Activated CD8-positive, alpha-beta memory T cell treated with anti-CD3 and anti-CD28 coated beads, Interleukin-2, amount 50 U/mL, for 1 hour (primary cell): ENCODE data around the gene BRD2.

Source experiments
- DNase-seq: peaks from one replicate; pipeline ENCODE4 v3.0.0-alpha.2; 2020; ENCODE audit errors: extremely low read depth

Gene BRD2

DNA sequence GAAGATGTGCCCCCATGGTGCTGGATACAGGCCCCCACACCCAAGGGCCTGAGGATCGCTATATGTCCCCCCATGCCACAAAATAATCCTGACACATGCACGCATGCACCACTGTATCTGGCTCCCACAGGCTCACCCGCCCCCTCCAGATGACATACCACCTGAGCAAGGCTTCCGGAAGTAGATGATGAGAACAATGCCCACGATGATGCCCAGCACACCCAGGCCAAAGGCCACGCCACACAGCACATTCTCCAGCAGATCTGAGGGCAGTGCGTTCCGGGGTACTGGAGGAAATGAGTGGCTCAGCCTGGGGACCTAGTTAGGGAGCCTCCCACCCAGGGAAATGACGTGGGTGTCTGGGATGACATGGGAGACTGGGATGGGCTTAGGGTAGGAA, 19.3 kb upstream of the BRD2 start:
- no peak for DNase-seq

DNA sequence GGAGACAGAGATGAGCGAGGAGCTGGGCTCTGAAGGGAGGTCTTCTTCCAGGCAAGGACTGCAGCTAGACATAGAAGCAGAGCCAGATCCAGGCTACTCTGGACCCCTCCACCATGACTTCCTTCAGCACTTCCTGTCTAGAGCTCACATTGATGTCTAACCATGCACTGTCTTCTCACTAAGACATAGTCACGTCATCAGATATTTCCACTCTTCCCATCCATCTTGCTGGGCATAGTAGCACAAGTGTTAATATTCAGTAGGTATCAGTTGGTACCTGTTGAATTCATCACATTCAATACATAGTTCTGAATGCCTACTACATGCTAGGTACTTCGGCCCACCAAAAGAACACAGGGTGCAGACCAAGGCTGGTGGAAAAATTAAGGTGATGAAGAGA, 18.4 kb upstream of the BRD2 start:
- no peak for DNase-seq

DNA sequence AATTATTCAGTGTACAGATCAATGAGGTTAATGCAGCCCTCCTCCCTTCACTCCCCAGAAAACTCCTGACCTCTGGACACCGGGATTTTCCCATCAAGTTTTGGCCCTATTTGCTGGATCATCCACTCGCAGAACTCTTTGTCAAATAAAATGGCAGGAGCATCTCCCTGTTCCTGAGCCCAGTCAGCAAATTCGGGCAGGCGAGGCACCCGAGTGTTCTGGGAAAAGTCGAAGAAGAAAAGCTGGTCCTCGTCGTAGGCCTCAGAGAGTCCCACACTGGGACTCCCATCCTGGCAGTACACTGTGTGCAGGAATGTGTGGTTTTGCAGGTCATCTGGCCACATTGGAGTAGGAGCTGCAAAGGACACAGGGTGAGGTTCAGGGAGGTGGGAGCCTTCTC, 17.9 kb upstream of the BRD2 start:
- DNase-seq: no peak

DNA sequence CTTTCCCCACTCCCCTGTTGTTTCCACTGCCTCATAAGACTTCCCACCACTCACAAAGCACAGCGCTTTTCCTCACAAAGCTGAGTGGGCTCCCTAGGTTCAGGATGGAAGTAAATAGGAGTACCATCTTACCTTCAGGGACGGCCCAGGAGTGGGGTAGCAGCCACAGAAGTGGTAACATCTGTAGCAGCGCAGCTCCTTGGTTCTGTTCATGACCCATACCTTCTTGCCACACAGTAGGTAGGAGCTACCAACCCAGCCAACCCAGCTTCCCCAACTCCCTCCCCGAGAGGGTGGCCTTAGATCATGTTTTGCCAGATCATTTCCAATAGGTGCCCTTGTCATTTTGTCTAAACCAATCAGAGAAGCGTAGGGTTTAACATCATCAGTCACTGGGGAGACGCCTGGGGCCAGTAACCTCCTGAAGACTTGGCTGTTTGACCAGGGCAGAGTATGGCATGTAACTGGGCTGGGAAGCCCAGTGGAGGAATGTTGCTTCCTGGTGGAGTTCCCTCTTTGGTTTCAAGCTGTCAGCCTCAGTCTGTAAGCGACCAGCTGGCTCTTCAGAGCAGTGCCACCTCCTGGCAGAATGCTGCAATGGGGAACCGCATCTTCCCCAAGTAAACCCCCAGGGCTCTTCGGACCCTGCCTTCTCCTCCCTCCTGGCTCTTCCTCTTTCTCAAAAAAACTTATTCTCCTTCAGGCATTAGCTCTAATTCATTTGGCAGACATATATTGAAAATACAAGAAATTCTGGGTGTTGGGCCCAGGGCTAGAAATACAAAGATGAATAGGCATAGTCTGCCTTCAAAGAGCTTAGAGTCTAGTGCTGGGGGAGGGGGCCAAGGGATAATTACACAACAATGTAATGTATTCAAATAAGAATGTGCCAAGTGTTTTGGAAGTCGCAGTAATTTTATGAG, 15.3 kb upstream of the BRD2 start, which contains the start of gene HLA-DMA:
Gene HLA-DMA, minus strand, starts transcription at position 281 of the 923 bp plus-strand sequence. Its CDS starts 61 bp downstream, at position 220.
- peak; percentile 61 for DNase-seq

DNA sequence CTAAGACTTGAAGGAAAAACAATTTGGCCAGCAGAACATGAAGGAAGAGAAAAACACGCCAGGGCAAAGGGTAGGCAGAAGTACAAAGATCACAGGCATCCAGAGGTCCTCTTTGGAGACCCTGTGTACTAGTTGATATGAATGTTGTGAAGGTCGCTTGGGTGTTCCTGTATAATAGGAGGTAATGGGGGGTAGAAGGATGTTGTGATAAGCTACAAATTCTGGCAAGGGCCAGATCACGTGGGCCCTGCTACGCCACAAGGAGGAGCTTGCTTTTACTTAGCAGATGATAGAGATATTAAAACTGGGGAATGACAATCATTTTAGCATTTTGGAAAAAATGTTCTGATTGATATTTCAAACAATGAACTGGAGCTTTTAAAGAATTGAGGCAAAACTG, 14.6 kb upstream of the BRD2 start:
- no peak for DNase-seq

DNA sequence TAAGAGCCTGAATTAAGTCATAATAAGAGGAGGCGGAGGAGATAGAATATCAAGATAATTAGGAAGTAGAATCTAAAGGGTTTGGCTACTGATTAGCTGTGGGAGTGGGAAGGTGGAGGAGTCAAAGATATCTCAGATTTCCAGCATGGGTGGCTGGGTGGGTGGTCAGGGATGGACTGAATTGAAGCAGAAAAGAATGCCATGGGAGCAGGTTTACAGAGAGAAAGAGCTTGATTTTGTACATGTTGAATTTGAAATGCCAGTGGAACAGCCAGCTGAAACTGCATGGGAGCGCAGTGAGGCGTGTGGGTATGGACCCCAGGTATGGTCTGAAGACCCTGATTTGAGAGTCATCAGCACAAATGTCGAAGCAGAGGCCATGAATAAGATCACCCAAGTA, 14.1 kb upstream of the BRD2 start:
- no peak for DNase-seq

DNA sequence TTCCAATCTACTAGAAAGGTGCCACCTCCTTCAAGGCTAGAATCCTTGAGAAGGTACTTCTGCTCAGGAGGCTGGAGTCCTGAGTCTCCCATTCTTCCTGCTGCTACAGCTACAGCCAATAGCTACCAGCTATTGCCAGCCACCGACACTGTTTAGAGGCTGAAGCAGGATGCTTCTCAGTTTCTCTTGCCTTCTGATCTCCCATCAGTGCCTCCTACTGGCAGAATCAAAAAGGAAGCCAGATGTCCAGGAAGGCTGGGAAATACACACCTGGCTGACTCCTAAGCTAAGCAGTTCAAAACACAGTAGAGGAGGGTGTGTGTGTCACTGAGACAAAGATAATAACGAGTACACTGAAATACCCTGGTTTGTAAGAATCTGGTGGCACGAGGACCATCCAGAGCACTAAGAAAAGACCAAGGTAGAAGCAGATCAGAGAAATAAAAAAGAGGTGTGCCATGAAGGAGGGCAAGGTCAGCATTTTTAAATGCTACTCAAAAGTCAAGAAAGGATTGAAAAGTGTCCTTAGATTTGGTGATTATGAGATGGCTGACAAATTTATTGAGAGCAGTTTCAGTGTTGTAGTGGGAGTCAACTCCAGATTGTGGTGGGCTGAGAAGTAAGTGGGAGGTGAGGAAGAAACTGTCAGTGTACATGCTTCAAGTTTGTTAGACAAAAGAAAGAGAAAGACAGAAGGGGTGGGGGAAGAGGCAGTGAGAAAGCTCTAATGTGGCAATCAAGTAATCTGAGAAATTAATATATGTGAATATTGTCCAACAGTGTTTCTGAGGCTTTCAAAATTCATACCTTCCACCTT, 13.2 kb upstream of the BRD2 start:
- no peak for DNase-seq

DNA sequence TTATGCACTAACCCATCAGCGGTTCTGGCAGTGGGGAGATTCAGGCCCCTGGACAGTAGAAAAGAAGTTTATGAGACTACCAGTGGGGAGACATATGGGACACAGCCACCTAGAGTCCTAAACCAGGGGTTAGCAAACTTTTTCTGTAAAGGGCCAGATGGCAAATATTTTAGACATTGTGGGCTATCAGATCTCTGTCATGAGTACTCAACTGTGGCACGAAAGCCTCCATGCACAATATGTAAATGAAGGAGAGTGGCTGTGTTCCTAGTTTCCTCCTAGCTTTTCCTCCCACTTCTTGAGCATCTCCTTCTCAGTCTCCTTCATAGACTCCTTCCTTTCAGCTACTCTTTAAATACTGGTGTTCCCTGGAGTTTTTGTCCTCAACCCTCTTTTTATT, 12.2 kb upstream of the BRD2 start:
- no peak for DNase-seq

DNA sequence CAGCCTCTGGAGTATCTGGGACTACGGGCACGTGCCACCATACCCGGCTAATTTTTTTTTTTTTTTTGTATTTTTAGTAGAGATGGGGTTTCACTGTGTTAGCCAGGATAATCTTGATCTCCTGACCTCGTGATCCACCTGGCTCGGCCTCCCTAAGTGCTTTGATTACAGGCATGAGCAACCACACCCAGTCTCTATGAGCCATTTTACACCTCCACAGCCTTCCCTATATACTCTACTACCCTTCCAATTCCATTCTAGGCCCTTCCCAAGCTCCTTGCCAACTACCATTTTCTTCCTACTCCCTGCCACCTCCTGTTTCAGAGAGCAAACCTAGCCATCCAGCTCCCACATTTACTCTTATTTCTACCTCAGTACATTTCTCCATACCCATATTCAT, 7.8 kb upstream of the BRD2 start:
- no peak for DNase-seq

DNA sequence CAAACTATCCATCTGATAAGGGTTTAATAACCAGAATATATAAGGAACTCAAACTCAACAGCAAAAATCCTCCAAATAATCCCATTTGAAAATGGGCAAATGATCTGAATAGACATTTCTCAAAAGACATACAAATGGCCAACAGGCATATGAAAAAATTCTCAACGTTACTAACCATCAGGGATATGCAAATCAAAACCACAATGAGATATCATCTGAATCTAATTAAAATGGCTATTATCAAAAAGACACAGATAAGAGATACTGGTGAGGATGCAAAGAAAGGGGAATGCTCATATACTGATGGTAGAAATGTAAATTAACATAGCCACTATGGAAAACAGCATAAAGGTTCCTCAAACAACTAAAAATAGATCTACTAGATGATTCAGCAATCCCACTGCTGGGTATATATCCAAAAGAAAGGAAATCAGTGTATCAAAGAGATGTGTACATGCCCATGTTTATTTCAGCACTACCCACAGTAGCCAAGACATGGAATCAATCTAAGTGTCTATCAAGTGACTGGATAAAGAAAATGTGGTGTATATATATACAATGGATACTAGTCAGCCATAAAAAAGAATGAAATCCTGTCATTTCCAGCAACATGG, 6.1 kb upstream of the BRD2 start:
- DNase-seq: no peak

DNA sequence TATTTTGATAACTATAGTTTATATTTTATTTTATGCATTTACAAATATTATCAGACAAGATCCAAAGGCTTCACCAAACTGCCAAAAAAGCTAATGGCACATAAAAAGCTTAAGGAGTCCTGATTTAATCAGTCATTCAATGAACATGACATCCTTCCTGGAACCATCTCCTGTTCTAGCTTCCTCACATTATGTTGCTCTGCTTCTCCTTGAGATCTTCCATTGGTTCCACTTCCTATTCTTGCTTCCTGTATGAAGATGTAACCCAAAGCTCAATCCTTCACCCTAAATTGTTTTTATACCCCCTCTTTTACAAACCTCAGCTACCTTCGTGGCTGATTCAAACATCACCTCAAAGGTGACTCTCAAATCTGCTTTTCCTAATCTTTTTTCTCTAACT, 4.5 kb upstream of the BRD2 start:
- no peak for DNase-seq

DNA sequence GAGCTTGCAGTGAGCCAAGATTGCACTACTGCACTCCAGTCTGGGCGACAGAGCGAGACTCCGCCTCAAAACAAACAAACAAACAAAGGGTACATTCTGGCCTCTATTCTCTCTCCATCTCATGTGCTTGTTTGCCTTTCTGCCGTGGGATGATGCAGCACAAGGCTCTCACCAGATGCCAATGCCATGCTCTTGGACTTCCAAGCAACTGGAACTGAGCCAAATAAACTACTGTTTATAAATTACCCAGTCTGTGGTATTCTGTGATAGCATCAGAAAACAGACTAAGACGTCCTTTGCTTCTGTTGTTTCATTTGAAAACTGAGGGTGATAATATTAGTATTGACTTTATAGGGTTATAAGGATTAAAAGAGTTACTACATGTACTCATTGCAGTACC, 3.6 kb upstream of the BRD2 start:
- DNase-seq: no peak

DNA sequence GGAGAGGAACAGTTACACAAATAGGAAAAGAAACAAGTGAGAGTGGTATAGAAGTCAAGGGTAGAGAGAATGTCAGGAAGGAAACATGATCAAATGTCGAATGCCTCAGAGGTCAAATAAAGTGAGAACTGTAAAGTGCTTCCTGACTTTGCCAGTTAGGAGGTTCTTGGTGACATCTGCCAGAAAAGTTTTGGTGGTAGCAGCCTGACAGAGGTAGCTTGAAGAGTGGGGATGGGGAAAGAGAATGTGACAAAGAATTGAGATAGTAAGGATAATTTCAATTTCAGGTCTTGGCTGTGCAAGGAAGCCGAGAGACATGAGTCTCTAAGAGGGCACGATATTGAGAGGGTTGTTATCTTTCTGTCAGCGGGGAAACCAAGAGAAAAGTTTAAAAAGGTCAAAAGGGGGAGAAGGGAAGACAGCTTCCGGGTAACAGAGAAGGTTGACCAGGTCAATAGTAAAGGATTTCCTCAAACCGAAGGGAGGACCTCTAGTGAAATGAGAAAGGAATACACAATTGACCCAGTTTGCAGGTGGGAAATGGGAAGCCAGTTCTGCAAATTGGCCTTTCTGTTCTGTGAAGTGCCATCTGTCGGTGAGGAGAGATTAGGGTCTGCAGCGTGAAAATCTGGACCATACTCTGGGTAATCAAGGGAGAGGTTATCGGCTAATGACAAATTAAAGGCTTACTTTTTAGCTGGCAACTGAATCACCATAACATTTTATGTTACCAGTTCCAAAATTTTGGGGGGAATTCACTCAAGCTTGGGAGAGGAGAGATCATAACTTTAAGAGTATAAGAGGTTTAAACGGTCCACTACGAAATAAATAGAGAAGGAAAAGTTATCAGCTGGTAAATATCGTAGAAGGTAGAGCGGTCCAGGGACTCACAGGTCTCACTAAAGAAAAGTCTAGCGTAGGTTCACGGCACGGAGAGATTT, 973 bp upstream of the BRD2 start:
- no peak for DNase-seq

DNA sequence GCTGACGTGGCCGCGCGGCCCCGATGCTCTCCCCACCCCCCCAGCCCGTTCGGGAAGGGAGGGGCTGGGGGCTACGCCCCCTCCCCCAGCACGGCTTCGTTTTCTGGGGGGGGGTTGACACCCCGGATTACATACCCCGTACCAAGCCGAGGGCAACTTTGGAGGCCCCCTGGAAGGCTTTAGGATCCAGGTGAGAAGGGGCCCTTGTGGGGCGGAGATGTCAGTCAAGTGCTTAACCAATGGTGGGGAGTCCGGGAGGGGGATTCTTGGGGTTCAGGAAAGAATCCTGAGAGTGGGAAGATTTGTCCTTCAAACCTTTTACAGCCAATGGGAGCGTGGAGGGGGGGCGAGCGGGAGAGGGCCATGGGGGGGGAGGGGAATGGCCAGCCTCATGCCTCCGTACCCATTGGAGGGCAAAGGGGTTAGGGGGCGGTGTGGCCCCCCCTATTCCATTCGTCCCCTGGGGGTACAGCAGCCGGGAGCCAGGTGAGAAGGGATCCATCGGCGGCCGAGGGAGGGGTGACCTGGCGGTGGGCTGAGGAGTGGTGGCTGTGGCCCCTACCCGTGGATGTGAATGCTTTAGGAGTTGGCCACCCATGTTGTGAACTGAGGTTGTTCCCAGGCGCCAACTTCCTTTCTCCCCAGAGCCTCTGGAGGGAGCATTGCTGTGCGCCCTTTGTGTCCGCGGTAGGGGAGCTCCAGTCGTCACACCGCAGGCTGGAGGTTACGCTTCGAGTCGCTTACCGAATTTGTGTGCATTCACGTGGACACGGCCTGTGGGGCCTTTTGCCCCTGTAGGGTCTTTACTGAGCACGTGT, 682 bp downstream of the BRD2 start:
- no peak for DNase-seq

DNA sequence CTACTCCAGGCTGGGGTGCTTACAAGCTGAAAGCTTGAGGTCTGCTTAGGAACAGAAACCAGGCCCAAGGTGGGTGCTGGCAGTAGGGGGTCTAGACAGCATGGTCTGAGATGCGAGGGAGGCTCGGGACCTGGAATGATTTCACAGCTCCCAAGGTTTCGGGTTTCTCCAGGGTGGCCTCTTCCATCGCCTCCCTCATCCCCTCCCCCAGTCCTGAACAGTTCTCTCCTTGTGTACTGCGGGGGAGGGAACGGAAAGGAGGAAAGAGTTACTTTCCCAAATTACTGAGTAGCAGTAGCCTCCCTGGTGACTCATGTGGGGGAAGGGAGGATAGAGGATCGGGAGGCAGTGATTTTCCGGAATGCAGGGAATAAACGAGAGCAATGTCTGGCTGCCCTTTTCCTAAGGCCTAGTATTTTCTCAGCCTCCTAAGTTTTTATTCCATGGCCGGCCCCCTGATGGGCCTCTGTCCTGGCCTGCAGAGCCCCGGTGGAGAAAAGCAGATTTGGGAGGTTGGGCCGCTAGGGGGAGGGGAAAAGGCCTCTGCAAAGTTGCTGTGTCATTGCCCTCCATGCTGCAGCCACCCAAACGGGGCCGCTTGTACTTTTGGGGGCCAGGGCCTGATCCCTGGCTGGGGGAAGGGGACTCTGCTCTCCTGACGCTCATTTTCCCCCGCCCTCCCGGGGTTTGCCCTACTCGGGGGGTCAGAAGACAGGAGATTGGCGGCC, 1.5 kb downstream of the BRD2 start:
- no peak for DNase-seq

DNA sequence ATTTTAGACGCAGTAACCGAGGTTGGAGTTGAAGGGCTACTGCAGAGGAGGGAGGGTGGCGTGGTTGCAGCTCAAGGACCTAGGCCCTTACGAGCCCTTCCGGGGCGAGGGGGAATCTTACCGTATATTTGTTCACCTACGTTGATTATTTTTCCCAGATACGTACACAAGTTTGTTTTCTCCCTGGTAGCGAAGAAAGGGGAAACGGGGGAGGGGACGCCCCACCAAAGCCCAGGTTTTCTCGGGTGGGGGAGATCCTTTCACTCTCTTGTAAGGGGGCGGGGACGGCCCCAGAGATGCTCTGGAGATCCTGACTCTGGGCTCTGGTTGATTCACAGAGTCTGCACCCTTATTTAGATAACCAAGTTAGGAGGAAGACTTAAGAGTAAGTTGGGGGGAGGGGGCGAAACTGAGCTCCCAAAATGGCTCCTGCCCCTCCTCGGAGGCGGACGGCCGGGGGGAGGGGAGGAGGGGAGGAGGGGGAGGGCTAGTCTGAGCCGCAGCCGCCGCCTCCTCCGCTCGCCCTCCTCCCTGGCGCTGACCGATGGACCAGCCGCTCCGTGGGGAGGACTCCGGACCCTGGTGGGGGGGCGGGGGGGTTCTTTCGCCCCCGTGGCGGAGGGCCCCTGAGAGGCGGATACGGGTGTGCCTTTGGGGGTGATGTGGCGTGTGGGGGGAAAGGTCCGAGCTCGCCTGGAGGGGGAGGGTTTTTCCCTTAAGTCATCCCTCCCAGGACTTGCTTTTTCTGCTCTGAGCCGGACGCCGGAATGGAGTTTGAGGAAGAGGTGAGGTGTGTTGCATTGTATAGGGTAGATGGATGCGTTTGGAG, 2.2 kb downstream of the BRD2 start:
- DNase-seq: no peak

DNA sequence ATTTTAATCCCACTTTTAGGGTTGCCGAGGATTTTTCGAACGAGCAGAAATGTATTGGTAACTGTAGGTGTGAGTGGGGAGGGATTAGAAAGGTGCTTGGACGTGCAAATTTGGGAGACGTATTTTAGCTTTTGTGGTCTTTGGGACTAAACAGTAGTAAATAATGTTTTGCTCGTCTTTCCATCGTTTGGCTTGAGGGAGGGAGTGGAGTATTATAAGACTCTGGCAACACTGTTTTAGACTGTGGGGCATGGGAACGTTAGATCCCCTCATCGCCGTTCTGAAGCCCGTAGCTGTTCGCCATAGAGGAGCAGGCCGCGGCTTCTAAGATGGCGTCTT, 2.8 kb downstream of the BRD2 start:
- no peak for DNase-seq

DNA sequence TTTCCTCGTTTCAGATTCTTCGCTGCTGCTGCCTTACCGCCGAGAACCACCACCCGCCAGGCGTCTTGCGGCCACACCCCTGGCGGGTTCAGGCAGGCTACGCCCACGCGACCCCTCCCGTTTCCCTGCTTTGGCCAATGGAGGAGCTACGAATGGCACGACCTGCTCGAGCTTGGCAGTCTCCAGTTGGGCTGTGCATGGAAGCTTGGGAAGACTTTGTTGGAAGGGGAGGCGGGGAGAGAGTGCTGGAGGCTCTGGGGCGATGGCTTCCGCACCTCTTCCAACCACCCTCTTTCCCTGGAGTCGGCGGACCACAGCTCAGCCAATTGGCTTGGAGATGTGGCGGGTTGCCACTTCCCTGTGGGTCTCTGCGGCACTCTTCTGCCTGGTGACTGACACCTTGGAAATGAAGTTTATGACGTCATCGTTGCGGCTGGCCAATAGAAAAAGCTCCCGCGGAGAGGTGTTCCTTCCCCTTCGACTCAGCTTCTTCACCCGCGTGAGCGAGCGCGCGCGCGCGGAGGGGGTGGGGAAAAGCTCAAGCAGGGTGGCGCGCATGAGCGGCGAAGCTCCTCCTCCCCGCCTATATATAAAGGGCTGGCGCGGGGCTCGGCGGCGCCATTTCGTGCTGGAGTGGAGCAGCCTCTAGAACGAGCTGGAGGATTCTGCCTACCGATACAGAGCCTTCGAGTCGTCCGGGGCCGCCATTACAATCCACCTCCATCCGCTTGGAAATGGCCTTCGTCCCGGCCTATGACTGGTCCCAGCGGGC, 3.4 kb downstream of the BRD2 start:
- DNase-seq: peak; percentile 98
